Stimulated activated CD4-positive, alpha-beta T cell treated with anti-CD3 and anti-CD28 coated beads, Interleukin-2, amount 100 ng/mL, for 4 hours (primary cell): ENCODE data around the gene CEP72.

Experiments used
- DNase-seq: peaks from one replicate; pipeline ENCODE4 v3.0.0-alpha.2; 2020; ENCODE audit warnings: low read depth

Gene CEP72

DNA sequence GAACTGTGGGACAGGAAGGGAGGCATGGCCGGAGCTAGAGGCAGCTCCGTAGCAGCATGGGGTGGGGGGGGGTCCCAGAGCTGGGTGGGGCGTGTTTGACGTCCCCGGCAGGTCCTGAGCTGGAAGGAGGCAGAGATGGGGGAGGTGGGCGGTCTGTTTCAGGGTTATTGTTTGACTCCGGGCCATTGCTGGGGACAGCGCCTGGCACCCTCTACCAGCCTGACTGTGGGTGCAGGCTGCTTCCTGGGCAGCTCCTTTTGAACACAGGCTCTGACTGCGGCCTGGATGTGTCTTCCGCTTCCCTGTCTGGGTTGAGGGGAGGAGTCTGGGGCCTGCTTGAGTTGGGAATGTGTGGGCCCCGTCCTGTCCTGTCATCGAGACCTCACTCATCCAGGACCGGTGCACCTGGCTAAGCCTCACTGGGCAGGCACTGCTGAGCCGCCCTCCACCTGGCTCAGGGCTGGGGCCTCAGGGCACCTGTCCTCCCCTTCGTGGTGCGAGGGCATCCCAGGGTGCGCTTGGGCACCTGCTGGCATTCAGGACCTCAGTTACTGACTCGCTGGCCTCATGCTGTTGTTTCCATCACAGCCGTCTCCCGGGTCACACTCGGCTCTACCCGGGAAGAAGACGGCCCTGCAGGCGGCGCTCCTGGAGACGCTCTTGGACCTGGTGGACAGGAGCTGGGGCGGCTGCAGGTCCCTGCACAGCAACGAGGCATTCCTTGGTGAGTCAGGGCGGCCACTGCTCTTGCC, 26.5 kb downstream of the CEP72 start:
- no peak for DNase-seq

DNA sequence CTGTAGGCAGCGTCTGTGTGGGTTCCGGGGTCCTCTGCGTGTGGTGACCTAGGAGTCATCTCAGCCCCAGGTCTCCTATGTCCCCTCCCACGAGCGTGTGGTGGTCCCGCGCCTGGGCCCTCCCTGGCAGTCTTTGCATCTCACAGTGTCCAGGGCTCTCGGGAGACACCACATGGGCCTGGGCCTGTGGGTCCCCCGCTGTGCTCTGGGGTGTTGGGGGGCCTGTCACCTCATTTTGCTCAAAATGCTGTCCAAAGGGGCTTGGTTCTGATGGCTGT, 27.1 kb downstream of the CEP72 start:
- DNase-seq, result no peak

DNA sequence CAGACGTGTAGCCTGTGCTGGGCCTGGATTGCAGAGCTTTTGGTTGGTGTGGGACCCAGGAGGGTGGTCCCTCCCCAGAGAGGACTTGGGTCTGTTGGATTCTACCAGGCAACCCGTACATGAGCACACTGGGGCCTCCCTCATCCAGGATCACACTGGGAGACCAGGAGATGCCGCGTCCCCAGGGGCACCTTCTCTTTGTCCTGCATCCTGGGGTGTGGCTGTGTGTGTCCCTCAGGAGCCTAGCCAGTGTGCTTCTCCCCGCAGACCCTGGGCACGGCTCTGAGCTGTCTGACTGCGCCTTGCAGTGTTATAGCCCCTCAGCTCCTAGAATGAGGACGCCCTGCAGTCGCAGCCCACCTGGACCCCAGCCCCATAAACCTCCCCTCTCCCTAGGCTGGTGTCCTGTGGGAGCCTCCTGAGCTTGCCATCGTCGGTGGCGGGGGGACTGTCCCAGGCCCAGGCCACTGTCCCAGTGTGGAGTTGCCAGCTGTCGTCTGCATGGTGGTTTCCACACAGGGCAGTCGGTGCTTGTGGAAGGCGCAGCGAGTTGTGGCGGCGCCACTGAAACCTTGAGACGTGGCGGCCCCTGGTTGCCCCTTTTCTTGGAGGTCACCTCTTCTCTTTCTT, 27.6 kb downstream of the CEP72 start:
- no peak for DNase-seq

DNA sequence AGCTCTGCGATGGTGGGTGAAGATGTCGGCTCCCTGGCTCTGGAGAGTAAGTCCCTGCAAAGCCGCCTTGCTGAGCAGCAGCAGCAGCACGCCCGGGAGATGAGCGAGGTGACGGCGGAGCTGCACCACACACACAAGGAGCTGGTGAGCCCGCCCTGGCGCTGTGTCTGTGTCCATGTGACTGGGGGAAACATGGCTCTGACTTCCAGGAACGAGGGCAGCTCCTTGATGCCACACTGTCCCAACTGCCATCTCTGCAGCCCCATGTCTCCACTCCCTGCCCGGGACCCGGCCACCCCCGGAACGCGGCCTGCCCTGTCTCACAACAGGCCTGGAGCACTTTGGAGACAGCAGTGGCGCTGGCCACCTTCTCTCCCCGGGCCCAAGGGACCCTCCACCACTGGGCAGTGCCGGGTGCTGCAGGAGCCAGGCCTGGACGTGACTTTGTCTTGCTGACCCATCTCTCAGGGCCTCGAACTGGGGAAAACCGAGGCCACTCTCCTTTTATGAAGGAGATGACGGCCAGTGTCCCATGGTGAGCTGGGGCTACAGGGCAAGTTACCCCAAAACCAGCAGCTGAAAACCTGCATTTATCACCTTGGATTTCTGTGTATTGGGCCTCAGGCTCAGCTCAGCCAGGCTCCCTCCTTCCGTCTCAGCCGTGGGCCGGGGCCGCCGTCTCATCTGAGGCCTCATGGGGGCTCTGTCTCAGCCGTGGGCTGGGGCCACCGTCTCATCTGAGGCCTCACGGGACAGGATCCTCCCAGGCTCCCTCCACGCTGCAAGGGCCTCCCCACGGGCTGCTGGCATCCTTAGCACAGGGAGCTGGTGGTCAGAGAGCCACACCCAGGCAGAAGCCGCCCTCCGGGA, 28.6 kb downstream of the CEP72 start:
- DNase-seq, result no peak

- no peak for DNase-seq
Measured at GRCh38 chr5:641331-641765, 29.2 kb downstream of the CEP72 start.

GRCh38 chr5:642481-642880, 30.3 kb downstream of the CEP72 start:
- DNase-seq, result no peak

GRCh38 chr5:643351-643801, 31.2 kb downstream of the CEP72 start:
- DNase-seq, result no peak

DNA sequence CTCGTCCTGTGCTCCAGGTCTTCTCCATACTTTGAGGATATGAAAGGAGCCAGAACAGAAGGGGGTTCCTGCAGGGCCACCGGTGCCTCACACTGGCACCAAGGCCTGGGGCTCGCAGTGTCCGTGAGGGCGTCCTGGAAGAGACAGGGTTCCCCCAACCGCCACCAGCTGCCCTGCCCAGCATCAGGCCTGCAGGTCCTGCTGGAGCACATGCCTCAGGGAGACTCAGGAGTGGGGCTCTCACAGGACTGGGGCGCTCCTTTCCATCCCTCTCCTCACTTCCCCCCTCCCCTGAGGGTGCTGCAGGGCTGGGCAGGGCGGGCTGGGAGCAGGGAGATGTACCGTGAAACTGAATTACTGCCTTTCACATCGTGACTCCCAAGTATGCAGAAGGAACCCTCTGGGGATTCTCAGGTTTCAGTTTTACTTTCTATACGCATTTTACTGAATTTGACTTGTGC, 31.7 kb downstream of the CEP72 start:
- no peak for DNase-seq

DNA sequence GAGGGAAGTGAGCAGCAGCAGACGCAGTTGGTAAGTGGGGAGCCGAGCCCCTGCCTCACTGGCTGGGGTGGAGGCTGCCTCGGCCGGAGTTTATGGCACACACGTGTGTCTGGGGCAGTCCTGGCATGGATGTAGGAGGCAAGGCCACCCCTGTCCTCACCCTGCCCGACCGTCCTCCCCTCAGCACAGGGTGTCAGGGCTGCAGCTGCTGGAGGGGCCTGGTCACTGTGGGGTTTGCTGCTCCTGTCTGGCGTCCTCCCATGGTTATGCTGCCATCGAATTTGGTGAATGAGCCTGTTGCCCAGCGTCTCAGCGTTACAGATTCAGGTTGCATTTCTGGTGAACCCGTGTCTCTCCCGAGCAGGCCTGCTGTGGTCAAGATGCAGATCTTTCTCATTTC, 32.4 kb downstream of the CEP72 start:
- DNase-seq, result no peak

DNA sequence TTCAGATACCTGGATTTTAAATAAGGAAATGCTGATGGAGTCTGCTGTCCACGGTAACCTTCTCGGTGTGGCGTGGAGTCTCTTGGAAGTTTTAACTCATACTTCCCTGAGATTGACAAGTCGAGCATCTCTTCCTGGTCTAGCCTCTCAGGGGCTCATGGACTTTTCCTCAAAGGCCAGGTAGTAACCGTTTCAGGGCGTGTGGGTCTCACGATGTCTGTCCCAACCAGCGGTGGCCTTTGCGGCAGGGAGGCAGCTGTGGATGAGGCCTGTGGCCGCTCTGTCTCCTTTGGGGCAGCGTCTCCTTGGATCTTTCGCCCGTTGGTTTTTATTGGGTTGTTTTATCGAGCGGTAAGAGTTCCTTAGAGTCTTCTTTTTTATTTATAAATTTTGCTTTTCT, 32.8 kb downstream of the CEP72 start:
- DNase-seq, result no peak

DNA sequence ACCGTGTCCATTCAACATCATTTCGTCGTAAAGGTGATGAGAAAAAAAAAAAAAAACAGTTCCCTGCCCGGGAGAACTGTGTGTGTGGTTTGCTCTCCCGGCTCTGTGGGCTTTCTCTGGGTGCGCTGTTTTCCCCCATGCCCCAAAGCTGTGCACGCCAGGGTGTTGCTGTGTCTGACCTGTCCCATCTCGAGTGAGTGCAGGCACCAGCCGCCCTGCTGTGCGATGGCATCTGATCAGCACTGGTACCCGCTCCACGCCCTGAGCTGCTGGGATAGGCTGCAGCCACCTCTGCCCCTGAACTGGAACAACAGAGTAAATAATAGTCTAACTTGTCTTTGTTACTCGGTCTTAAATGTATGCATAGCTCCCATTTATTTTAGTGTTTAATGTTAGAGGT, 33.3 kb downstream of the CEP72 start:
- no peak for DNase-seq

DNA sequence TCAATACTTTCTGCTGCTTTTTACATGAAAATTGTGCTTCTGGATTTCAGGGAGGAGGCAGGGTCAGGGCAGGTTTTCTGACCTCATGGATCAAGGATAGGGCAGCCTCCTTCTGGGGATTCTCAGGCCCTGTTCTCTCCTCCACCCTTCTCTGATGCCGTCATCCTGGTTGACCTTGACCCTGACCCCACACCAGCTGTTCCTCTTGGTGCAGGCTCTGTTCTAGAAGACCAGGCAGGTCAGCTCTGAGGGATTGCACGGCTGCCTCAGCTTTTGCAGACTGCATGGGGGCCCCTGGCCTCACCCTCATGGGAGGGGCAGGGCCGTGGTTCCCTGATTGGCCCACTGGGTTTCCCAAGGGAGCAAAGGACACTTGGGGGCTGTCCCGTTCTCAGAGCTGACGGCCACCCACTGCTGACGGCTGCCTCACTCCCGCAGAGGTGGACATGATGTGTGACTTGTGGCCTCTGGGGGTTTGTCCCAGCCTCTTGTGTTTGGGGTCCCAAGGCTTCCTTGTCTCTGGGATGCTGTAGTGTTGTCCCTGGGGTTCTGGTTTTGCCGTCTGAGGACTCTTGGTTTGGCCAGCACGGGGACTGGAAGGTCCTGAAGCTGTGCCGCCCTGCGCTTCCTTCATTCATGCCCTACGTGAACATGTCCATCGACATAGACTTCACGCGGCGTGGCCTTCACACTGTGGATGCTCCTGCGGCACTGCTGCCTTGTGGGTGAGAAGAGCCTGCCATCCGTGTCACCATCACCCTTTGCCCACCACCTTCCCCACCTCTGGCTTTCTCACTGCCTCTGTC, 34.5 kb downstream of the CEP72 start:
- DNase-seq, result no peak

DNA sequence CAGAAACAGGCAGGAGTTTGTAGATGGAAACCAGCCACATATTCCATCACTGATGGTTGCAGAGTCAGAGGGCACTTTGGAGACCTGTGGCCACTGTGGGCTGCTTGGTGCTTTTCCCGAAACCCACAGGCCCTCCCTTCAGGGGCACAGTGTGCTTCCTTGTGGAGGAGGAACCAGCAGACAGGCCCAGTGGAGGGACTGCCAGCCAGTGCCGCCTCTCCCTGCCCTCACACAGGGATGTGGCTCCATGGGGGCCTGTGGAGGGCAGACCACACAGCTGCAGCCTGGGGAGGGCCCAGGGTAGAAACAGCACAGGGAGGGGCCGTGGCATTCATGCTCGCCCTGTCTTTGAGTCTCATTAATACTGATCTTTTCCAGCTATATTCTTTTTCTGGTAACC, 35.2 kb downstream of the CEP72 start:
- DNase-seq, result no peak

DNA sequence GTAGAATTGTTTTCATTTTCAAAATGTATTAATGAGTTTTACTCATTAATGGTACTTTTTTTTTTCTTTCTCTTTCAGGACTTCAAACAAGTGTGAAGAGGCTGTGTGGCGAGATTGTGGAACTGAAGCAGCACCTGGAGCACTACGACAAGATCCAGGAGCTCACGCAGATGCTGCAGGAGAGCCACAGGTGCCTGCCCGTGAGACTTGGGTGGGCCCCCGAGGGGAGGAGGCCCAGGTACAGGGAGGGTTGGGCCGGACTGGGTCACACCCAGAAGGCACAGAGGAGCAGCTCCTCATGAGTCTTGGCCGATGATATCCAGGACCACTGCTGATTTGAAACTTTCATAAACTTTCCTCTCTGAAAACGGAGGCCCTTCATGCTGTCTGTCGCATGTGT, 35.6 kb downstream of the CEP72 start:
- no peak for DNase-seq

- no peak for DNase-seq
Measured at GRCh38 chr5:651296-652022, 39.3 kb downstream of the CEP72 start.

- no peak for DNase-seq
Measured at GRCh38 chr5:652023-652515, 39.9 kb downstream of the CEP72 start.

DNA sequence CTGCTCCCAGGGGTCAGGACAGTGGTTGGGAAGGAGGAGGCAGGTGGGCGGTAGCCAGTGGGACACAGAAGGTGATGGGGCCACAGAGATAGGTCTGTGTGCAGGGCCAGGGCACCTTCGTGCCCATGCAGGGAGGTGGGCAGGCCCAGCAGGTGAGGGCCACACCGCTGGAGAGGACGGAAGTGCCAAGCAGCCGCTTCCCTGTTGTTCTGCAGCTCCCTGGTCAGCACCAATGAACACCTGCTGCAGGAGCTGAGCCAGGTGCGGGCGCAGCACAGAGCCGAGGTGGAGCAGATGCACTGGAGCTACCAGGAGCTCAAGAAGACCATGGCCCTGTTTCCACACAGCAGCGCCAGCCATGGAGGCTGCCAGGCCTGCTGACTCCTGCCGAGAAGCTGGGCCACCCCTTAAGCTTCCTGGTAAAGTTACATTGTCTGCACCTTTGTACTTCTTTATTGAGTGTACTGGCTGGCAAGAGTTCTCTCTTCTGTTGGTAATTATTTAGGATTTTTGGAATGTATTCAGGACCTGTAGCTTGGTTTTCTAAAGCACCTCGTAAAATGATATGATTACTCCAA, 40.7 kb downstream of the CEP72 start:
- DNase-seq, result no peak

DNA sequence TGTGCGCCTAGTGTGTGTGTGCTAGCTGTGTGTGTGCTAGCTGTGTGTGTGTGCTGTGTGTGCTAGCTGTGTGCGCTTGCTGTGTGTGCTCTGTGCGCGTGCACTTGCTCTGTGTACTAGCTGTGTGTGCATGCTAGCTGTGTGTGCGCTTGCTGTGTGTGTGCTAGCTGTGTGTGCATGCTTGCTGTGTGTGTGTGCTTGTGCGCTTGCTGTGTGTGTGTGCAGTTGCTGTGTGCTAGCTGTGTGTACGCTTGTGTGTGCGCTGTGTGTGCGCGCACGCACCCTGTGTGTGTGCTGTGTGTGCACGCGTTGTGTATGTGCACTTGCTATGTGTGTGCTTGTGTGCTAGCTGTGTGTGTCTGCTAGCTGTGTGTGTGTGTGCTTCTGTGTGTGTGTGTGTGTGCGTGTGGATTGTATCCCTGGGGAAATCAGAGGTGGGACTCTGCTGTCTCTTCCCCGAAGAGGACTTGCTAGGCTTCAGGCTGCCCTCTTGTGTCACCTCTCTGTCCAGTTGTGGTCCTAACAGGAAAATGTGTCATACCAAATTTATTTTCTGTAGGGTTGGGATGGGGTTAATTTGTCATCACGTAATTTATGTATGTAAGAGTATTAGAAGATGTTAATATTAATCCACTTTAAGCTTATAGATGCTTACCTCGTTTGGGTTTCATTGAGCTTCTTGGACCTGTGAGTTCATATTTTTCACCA, 42.1 kb downstream of the CEP72 start:
- DNase-seq, result no peak

GRCh38 chr5:655406-655805, 43.3 kb downstream of the CEP72 start:
- no peak for DNase-seq

GRCh38 chr5:657570-657969, 45.4 kb downstream of the CEP72 start:
- DNase-seq, result no peak
